NB4 (cell line): ENCODE data around the gene TESK2.

Experiments used
- CTCF ChIP-seq: IDR thresholded peaks from one replicate; pipeline ENCODE4 v1.5.1; 2012; ENCODE audit warnings: low read depth, low read length
- MAX ChIP-seq: IDR thresholded peaks from 2 replicates; pipeline ENCODE4 v1.6.1; 2011; ENCODE audit warnings: low read depth, low read length
- MYC ChIP-seq: IDR thresholded peaks from 2 replicates; pipeline ENCODE4 v1.6.1; 2011; ENCODE audit warnings: low read depth, low read length
- POLR2A ChIP-seq: IDR thresholded peaks from 2 replicates; pipeline ENCODE4 v1.6.1; 2011; ENCODE audit warnings: mild to moderate bottlenecking; ENCODE audit not compliant: insufficient read length; ENCODE audit errors: extremely low read depth

- TF ChIP-seq CTCF: no peak
- no peak for TF ChIP-seq MYC
- TF ChIP-seq POLR2A: no peak
- no peak for TF ChIP-seq MAX
These were observed 96.6 kb downstream of the TESK2 start for GRCh38 chr1:45394342-45394741.
